ENCODE measurements around the gene PTTG1IP. TPM values are rescaled to one million over a fixed set of nuclear protein-coding genes. Genes with fewer than 3 reads are reported as not detected.

PTTG1IP gene
- total RNA-seq, 2 donors from 2014 or later = 301 to 351 TPM

GRCh38 chr21:44893948-44894656 lies 20.6 kb upstream of the PTTG1IP start:
- H3K4me3 ChIP-seq = no peak overlapping the region
- no peaks in the 10 kb centered on the region for H3K4me1 ChIP-seq (ENCODE audit: control insufficient read depth in 1 of 2, low read depth in 2 of 2)
- no peak for ATAC-seq (ENCODE audit: insufficient number of reproducible peaks, low FRiP score, low read depth)
- no peak overlapping the region for H3K27ac ChIP-seq
- H3K9me3 ChIP-seq = no peaks in the 10 kb centered on the region
- DNase-seq (ENCODE audit: low spot score) = no peak
- no peaks in the 10 kb centered on the region for H3K36me3 ChIP-seq
- no peaks in the 10 kb centered on the region for H3K27me3 ChIP-seq (replicated peaks; ENCODE audit: insufficient read depth)
- TF ChIP-seq CTCF (IDR thresholded peaks at IDR 0.05) = no peak

- no peaks in the 10 kb centered on the region for H3K36me3 ChIP-seq
- H3K27ac ChIP-seq = no peak overlapping the region
- H3K9me3 ChIP-seq = no peaks in the 10 kb centered on the region
- no peaks in the 10 kb centered on the region for H3K27me3 ChIP-seq (replicated peaks; ENCODE audit: insufficient read depth)
- TF ChIP-seq CTCF (IDR thresholded peaks at IDR 0.05) = no peak
- no peaks in the 10 kb centered on the region for H3K4me1 ChIP-seq (ENCODE audit: control insufficient read depth in 1 of 2, low read depth in 2 of 2)
- no peak for DNase-seq (ENCODE audit: low spot score)
- ATAC-seq (ENCODE audit: insufficient number of reproducible peaks, low FRiP score, low read depth) = no peak
- H3K4me3 ChIP-seq = no peak overlapping the region
Measured at GRCh38 chr21:44893278-44893556, 19.7 kb upstream of the PTTG1IP start.

DNA sequence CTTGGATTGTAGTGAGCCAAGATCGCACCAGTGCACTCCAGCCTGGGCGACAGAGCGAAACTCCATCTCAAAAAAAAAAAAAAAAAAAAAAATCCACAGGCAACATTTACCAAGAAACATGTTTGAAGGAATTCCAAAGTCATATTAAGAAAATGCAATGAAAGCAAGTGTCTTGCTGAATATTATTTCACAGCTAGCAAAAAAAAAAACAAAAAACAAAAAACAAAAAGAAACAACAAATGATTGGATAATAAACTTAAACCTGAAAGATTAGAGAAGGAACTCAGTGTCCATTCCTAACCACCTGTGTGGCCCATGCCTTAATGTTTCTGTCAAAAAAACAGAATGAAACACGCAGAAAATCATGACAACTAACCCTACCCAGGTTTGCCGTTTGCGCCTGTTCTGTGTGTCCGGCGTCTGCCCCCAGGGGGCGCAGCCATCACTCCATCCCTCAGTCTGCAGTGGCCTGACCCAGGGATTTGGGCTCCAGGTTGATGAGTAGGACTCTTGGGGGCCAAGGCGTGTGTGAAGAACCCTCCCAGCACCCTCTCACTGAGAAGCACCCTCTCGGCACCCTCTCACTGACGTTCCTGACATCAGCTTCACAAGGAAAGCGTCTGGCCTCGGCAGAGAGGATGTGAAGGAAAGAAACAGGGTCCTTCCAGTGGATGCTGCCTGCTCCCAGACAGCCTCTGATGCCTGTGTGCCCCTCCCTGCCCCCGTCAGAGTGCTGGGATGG lies 19.2 kb upstream of the PTTG1IP start:
- ATAC-seq (ENCODE audit: insufficient number of reproducible peaks, low FRiP score, low read depth) (no peak), DNase-seq (ENCODE audit: low spot score) (no peak)
- no peaks in the 10 kb centered on the region for H3K9me3 ChIP-seq
- peak; percentile 88 for TF ChIP-seq CTCF (IDR thresholded peaks at IDR 0.05)
- H3K4me3 ChIP-seq = no peak overlapping the region
- no peaks in the 10 kb centered on the region for H3K27me3 ChIP-seq (replicated peaks; ENCODE audit: insufficient read depth)
- no peak overlapping the region for H3K27ac ChIP-seq
- no peaks in the 10 kb centered on the region for H3K36me3 ChIP-seq
- no peaks in the 10 kb centered on the region for H3K4me1 ChIP-seq (ENCODE audit: control insufficient read depth in 1 of 2, low read depth in 2 of 2)

GRCh38 chr21:44892095-44892494 lies 18.6 kb upstream of the PTTG1IP start:
- H3K27ac ChIP-seq = no peak overlapping the region
- no peaks in the 10 kb centered on the region for H3K36me3 ChIP-seq
- H3K27me3 ChIP-seq (replicated peaks; ENCODE audit: insufficient read depth) = no peaks in the 10 kb centered on the region
- DNase-seq (ENCODE audit: low spot score) (no peak), ATAC-seq (ENCODE audit: insufficient number of reproducible peaks, low FRiP score, low read depth) (no peak)
- TF ChIP-seq CTCF (IDR thresholded peaks at IDR 0.05) = no peak
- H3K4me1 ChIP-seq (ENCODE audit: control insufficient read depth in 1 of 2, low read depth in 2 of 2) = no peaks in the 10 kb centered on the region
- no peaks in the 10 kb centered on the region for H3K9me3 ChIP-seq
- no peak overlapping the region for H3K4me3 ChIP-seq

DNA sequence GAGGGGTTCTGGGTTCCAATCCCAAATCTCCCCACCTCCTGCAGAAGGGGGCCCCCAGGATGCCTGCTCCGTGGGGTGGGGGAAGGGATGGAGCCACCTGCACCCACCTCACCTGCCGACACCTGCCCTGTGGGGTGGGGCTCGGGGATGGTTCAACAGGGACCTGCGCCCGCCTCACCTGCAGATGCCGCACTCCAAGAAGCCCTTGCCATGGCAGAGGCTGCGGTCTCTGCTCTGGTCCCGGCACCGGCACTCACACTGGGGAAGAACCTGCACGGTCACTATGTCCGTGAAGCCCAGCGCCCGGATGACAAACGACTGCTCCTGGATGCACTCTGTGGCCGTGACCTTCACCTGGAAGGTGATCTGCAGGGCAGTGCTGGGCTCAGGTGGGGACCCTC lies 18.1 kb upstream of the PTTG1IP start:
- H3K4me3 ChIP-seq = no peak overlapping the region
- H3K36me3 ChIP-seq = no peaks in the 10 kb centered on the region
- H3K27me3 ChIP-seq (replicated peaks; ENCODE audit: insufficient read depth) = no peaks in the 10 kb centered on the region
- DNase-seq (ENCODE audit: low spot score) (no peak), ATAC-seq (ENCODE audit: insufficient number of reproducible peaks, low FRiP score, low read depth) (no peak)
- H3K4me1 ChIP-seq (ENCODE audit: control insufficient read depth in 1 of 2, low read depth in 2 of 2) = no peaks in the 10 kb centered on the region
- no peak overlapping the region for H3K27ac ChIP-seq
- TF ChIP-seq CTCF (IDR thresholded peaks at IDR 0.05) = no peak
- no peaks in the 10 kb centered on the region for H3K9me3 ChIP-seq
